HEK293T (cell line): Measurements from ENCODE around the gene HSDL2.

Experiments
- FOXM1 ChIP-seq: fragments of 450-650 bp; IDR thresholded peaks from 2 replicates; pipeline ENCODE4 v1.6.1; 2017; ENCODE audit warnings: mild to moderate bottlenecking, borderline replicate concordance
- HDGF ChIP-seq: fragments of 450-650 bp; IDR thresholded peaks from 2 replicates; pipeline ENCODE4 v1.6.1; 2017; ENCODE audit warnings: antibody characterized with exemption, borderline replicate concordance
- NFRKB ChIP-seq: fragments of 450-650 bp; IDR thresholded peaks from 2 replicates; pipeline ENCODE4 v1.6.1; 2016; ENCODE audit warnings: mild to moderate bottlenecking, moderate library complexity
- ZNF384 ChIP-seq: fragments of 450-650 bp; IDR thresholded peaks from 2 replicates; pipeline ENCODE4 v1.6.1; 2016

GRCh38 chr9:112337547-112337946, 42.4 kb upstream of the HSDL2 start:
- TF ChIP-seq HDGF, result no peak
- TF ChIP-seq NFRKB, result no peak
- no peak for TF ChIP-seq ZNF384
- no peak for TF ChIP-seq FOXM1
